Activated CD8-positive, alpha-beta memory T cell treated with anti-CD3 and anti-CD28 coated beads, Interleukin-2, amount 10 ng/mL, durations not matched to agents 7 days and 5 days (primary cell): Measurements from ENCODE around the gene ADPRM. TPM values are rescaled to one million over a fixed set of nuclear protein-coding genes. Genes with fewer than 3 reads are reported as not detected.

Experiments
- ATAC-seq: fragments of 150-1000 bp; cut with Tn5 transposase; one replicate; pipeline ENCODE4 v1.10.0; 2021; ENCODE audit warnings: moderate library complexity
- CTCF ChIA-PET: fragments of 350-600 bp; sonication (Branson Sonifier 250); formaldehyde crosslinking; loops from one replicate; lab custom pipeline; 2021; ENCODE audit warnings: antibody characterized with exemption; lab: Charles Lee
- DNase-seq: peaks from one replicate; pipeline ENCODE4 v3.0.0-alpha.2; 2020
- H3K27ac Mint-ChIP-seq: one replicate; pipeline ENCODE4 v1.8.0; 2021; ENCODE audit warnings: mild to moderate bottlenecking, mixed read lengths
- H3K27me3 Mint-ChIP-seq: one replicate; pipeline ENCODE4 v1.8.0; 2021; ENCODE audit warnings: mixed read lengths
- H3K36me3 Mint-ChIP-seq: one replicate; pipeline ENCODE4 v1.8.0; 2021; ENCODE audit warnings: mild to moderate bottlenecking, mixed read lengths
- H3K4me1 Mint-ChIP-seq: one replicate; pipeline ENCODE4 v1.8.0; 2021; ENCODE audit warnings: mixed read lengths
- H3K4me3 Mint-ChIP-seq: one replicate; pipeline ENCODE4 v1.8.0; 2021; ENCODE audit warnings: mild to moderate bottlenecking, moderate library complexity, mixed read lengths
- H3K9me3 Mint-ChIP-seq: one replicate; pipeline ENCODE4 v1.8.0; 2022; ENCODE audit warnings: low read depth, mixed read lengths
- total RNA-seq, 2 experiments: library from RNA; stranded (reverse); gene quantifications; one replicate each; pipeline ENCODE4 v1.2.3, GENCODE V29; 2021

The ADPRM gene
- total RNA-seq = 10 to 100 TPM in 1 of 2 experiments, 1 to 10 TPM in 1; 9.9 to 10.6 TPM

- H3K4me3 Mint-ChIP-seq = peak within 1 kb of the TSS; percentile 93
- H3K27ac Mint-ChIP-seq = peak within 1 kb of the TSS; percentile 94
- CTCF ChIA-PET = interaction anchor here (1.9 kb wide), 1 partner anchor 16 kb away, joined by 5 read pairs; no protein-coding TSS in a partner anchor
- H3K9me3 Mint-ChIP-seq = no peaks in the 10 kb centered on the region
- ATAC-seq = peak; percentile 96
- peaks cover 54% of the 10 kb centered on the region for H3K4me1 Mint-ChIP-seq
- peak; percentile 95 for DNase-seq
- H3K27me3 Mint-ChIP-seq = no peaks in the 10 kb centered on the region
- peaks cover 26% of the 10 kb centered on the region for H3K36me3 Mint-ChIP-seq
These were observed at the start of gene ADPRM, which contains the start of gene SCO1 for GRCh38 chr17:10697092-10698081. Gene ADPRM, plus strand, starts transcription at chr17:10697594. Its CDS starts 7,333 bp downstream, at chr17:10704927. Gene SCO1, minus strand, starts transcription at chr17:10697533. Its CDS starts 26 bp downstream, at chr17:10697507.

DNA sequence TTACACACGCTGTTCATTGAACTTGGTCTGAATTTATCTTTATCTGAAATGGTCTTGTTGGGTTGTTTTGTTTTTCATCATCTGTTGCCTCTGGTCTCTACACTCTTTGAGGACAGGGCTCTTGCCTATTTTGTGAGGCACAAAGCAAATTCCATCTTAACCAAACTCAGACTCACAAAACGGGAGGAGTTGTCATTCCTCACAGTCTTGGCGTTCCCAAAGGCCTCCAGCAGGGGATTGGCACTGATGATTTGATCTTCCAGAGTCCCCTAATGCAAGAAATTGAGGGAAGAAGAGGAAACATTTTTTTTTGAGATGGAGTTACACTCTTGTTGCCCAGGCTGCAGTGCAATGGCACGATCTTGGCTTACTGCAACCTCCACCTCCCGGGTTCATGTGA lies 49.0 kb upstream of the ADPRM start:
- peaks cover 1% of the 10 kb centered on the region for H3K36me3 Mint-ChIP-seq
- peaks cover 7% of the 10 kb centered on the region for H3K4me1 Mint-ChIP-seq
- no peaks in the 10 kb centered on the region for H3K9me3 Mint-ChIP-seq
- ATAC-seq (no peak), DNase-seq (no peak)
- no peak overlapping the region for H3K27ac Mint-ChIP-seq
- H3K27me3 Mint-ChIP-seq = no peaks in the 10 kb centered on the region
- CTCF ChIA-PET = no interaction called here
- H3K4me3 Mint-ChIP-seq = no peak overlapping the region

GRCh38 chr17:10648956-10649355 lies 48.4 kb upstream of the ADPRM start:
- CTCF ChIA-PET = no interaction called here
- H3K4me3 Mint-ChIP-seq = no peak overlapping the region
- H3K36me3 Mint-ChIP-seq = peaks cover 1% of the 10 kb centered on the region
- H3K27me3 Mint-ChIP-seq = no peaks in the 10 kb centered on the region
- no peak overlapping the region for H3K27ac Mint-ChIP-seq
- no peak for DNase-seq
- H3K4me1 Mint-ChIP-seq = peaks cover 10% of the 10 kb centered on the region
- no peak for ATAC-seq
- no peaks in the 10 kb centered on the region for H3K9me3 Mint-ChIP-seq

DNA sequence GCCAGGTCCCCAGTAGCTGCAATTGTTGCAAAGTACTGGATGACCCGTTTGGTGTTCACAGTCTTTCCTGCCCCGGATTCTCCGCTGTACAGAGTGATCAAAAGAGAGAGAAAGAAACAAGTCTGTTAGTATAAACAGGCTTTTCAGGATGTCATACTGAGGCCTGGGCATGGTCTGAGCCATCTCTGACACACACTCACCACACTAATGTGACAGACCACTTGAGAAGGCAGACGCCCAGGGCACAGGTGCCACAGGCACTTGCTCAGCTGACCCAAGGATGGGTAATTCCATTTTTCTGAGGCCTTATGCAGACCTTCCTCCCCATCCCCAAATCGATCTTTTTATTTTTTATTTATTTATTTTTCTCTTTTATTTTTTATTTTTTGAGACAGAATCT lies 47.8 kb upstream of the ADPRM start:
- Mint-ChIP-seq H3K27ac (no peak overlapping the region), H3K4me1 (peaks cover 10% of the 10 kb centered on the region), H3K4me3 (no peak overlapping the region), H3K27me3 (no peaks in the 10 kb centered on the region), H3K9me3 (no peaks in the 10 kb centered on the region), H3K36me3 (no peaks in the 10 kb centered on the region)
- no peak for ATAC-seq
- DNase-seq = no peak
- CTCF ChIA-PET = no interaction called here

GRCh38 chr17:10651927-10652326 lies 45.5 kb upstream of the ADPRM start:
- CTCF ChIA-PET = no interaction called here
- Mint-ChIP-seq H3K9me3 (no peaks in the 10 kb centered on the region), H3K36me3 (no peaks in the 10 kb centered on the region), H3K27ac (no peak overlapping the region), H3K4me1 (peaks cover 9% of the 10 kb centered on the region), H3K4me3 (no peak overlapping the region), H3K27me3 (no peaks in the 10 kb centered on the region)
- no peak for ATAC-seq
- DNase-seq = no peak

DNA sequence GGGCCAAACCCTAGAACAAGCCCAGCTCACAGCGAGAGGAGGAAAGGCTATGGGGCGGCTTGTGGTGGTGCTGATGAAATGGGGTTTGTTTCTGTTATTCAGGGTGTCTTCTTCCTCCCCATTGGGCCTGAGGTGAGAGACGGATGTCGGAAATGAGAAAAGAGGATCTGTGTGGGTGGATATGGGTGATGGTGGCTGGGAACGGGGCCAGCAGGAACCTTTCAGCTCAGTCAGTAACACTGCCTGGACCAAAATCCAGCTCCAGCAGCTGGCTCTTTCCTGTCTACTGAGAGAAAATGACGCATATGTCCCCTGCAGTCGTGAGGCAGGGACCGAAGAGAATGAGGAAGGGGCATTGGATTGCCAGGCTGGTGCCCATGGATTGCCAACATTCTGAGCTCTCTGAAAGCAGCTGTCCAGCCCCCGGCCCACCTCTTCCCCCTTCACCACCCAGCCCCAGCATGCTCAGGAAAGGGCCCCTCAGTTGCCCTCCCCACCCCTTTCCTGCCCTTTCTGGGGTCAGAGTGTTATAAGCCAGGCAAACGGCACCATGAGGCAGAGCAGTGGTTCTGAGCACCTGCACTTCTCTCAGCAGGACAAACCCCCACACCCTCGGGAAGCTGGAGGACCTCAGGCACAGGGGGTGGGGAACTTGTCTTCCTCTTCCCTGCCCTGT lies 44.3 kb upstream of the ADPRM start:
- Mint-ChIP-seq H3K4me3 (no peak overlapping the region), H3K36me3 (no peaks in the 10 kb centered on the region), H3K9me3 (no peaks in the 10 kb centered on the region), H3K27ac (no peak overlapping the region), H3K4me1 (peaks cover 9% of the 10 kb centered on the region), H3K27me3 (no peaks in the 10 kb centered on the region)
- CTCF ChIA-PET = interaction anchor here (0.7 to 0.9 kb wide), 3 partner anchors 35 to 581 kb away, joined by 3 to 5 read pairs (median 4); no protein-coding TSS in a partner anchor
- peak; percentile 36 for ATAC-seq
- DNase-seq = no peak

- Mint-ChIP-seq H3K27me3 (no peaks in the 10 kb centered on the region), H3K4me3 (no peak overlapping the region), H3K27ac (no peak overlapping the region), H3K4me1 (peaks cover 9% of the 10 kb centered on the region), H3K9me3 (no peaks in the 10 kb centered on the region), H3K36me3 (no peaks in the 10 kb centered on the region)
- ATAC-seq = no peak
- no peak for DNase-seq
- CTCF ChIA-PET = interaction anchor here (0.9 kb wide), 1 partner anchor 36 kb away, joined by 3 read pairs; no protein-coding TSS in a partner anchor
These were observed 43.4 kb upstream of the ADPRM start for GRCh38 chr17:10653987-10654386.

GRCh38 chr17:10657148-10657547 lies 40.2 kb upstream of the ADPRM start, which contains the start of gene MYH3:
Gene MYH3, minus strand, starts transcription at chr17:10657309. Its CDS starts 2,245 bp downstream, at chr17:10655064.
- Mint-ChIP-seq H3K27ac (no peak within 1 kb of the TSS), H3K4me3 (no peak within 1 kb of the TSS), H3K27me3 (no peaks in the 10 kb centered on the region), H3K9me3 (no peaks in the 10 kb centered on the region), H3K4me1 (peaks cover 9% of the 10 kb centered on the region), H3K36me3 (no peaks in the 10 kb centered on the region)
- DNase-seq (no peak), ATAC-seq (no peak)
- CTCF ChIA-PET = interaction anchor here (1.4 to 2.0 kb wide), 2 partner anchors 10 to 26 kb away, joined by 3 to 5 read pairs; no protein-coding TSS in a partner anchor

DNA sequence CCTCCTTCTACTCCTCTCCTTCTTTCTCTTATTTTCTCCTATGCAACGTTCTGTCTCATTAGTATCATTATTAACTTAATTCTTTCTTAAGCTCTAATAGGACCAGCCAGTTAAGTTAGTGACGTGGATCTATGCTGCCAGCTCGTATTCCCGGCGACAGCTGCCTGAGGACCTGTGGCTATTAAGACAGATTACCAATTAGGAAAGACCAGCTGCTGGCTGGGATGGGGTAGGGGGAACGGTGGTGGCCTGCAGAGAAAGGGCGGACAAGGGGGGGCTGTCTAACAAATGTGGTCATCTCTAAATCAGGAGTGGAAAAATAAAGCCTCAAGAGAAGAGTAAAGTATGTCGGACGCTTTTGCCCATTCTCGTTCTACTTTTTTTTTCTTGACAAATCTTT lies 39.5 kb upstream of the ADPRM start:
- no peaks in the 10 kb centered on the region for H3K27me3 Mint-ChIP-seq
- no peak for DNase-seq
- H3K4me1 Mint-ChIP-seq = peaks cover 6% of the 10 kb centered on the region
- H3K4me3 Mint-ChIP-seq = no peak overlapping the region
- CTCF ChIA-PET = interaction anchor here (1.4 kb wide), 1 partner anchor 26 kb away, joined by 3 read pairs; no protein-coding TSS in a partner anchor
- ATAC-seq = no peak
- no peak overlapping the region for H3K27ac Mint-ChIP-seq
- no peaks in the 10 kb centered on the region for H3K9me3 Mint-ChIP-seq
- H3K36me3 Mint-ChIP-seq = no peaks in the 10 kb centered on the region

DNA sequence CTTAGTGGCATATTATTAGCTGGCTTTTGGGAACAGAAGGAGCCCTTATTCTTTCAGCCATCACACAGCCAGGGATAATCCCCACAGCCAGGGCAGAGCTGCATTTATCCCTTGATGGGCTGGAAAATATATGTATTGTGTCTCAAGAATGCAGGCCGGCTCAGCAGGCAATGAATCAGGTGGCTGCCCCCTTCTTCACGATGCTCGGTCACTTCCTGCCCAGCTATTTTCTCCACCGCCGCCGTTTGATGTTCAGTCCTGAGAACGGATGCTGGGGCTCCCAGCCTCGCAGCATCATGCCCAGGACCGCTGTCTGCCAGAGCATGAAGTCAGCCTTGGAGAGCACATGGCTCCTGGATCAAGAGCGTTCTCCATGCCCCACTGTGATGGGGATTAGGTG lies 36.0 kb upstream of the ADPRM start:
- H3K9me3 Mint-ChIP-seq = no peaks in the 10 kb centered on the region
- no peak overlapping the region for H3K27ac Mint-ChIP-seq
- no peaks in the 10 kb centered on the region for H3K4me1 Mint-ChIP-seq
- no peak for DNase-seq
- H3K4me3 Mint-ChIP-seq = no peak overlapping the region
- CTCF ChIA-PET = interaction anchor here (1.2 kb wide), 1 partner anchor 44 kb away, joined by 3 read pairs; no protein-coding TSS in a partner anchor
- H3K36me3 Mint-ChIP-seq = no peaks in the 10 kb centered on the region
- H3K27me3 Mint-ChIP-seq = no peaks in the 10 kb centered on the region
- no peak for ATAC-seq

DNA sequence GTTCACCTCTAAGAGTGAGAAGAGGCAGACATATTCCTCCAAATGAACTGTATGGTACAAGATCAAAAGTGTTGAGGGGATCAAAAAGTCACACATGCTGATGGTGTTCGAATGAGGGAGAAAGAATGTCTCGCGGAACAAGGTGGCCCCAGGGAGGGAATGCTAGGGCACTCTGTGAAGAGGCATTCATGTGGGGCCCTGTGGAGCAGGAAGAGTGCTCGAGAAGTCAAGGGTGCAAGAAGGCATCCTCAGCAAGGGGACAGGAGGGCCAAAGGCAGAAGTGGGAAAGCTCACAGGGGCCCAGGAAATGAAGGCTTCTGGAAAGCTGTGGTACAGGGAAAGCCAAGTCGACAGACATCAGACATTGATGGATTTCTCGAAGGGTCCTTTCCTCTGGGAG lies 34.2 kb upstream of the ADPRM start:
- Mint-ChIP-seq H3K4me1 (no peaks in the 10 kb centered on the region), H3K36me3 (no peaks in the 10 kb centered on the region), H3K4me3 (no peak overlapping the region), H3K27me3 (no peaks in the 10 kb centered on the region), H3K27ac (no peak overlapping the region), H3K9me3 (no peaks in the 10 kb centered on the region)
- DNase-seq (no peak), ATAC-seq (no peak)
- CTCF ChIA-PET = no interaction called here

GRCh38 chr17:10664571-10664970 lies 32.8 kb upstream of the ADPRM start:
- no peaks in the 10 kb centered on the region for H3K9me3 Mint-ChIP-seq
- no peak overlapping the region for H3K27ac Mint-ChIP-seq
- CTCF ChIA-PET = interaction anchor here (0.9 kb wide), 1 partner anchor 180 kb away, joined by 4 read pairs; no protein-coding TSS in a partner anchor
- H3K4me1 Mint-ChIP-seq = no peaks in the 10 kb centered on the region
- no peak for DNase-seq
- no peaks in the 10 kb centered on the region for H3K27me3 Mint-ChIP-seq
- no peak for ATAC-seq
- H3K4me3 Mint-ChIP-seq = no peak overlapping the region
- no peaks in the 10 kb centered on the region for H3K36me3 Mint-ChIP-seq

DNA sequence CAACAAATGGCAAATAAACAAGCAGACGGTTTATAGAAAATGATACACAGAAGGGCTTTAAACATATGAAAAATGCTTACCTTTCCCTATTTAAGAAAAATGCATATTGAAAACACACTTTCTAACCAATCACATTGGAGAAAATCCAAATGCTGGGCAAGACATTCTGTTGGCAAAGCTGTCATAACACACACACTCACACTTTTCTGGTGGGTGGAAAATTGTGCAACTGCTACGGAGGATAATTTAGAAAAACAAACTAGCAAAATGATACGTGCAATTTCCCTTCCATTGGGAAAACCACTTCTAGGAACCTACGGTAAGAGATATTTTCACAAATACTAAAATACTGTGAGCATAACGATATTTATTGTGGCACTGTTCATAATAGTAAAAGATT lies 30.5 kb upstream of the ADPRM start:
- Mint-ChIP-seq H3K27me3 (no peaks in the 10 kb centered on the region), H3K27ac (no peak overlapping the region), H3K36me3 (no peaks in the 10 kb centered on the region), H3K9me3 (no peaks in the 10 kb centered on the region), H3K4me1 (no peaks in the 10 kb centered on the region), H3K4me3 (no peak overlapping the region)
- CTCF ChIA-PET = interaction anchor here (0.9 to 1.6 kb wide), 2 partner anchors 10 to 20 kb away, joined by 5 read pairs; no protein-coding TSS in a partner anchor
- DNase-seq (no peak), ATAC-seq (no peak)
